Muscle layer of colon (tissue), 2 donors: ENCODE results near the gene LSM14A.

Experiments used
- H3K27ac ChIP-seq: one replicate; pipeline ENCODE4 v1.7.0; 2013; ENCODE audit warnings: low read depth, mild to moderate bottlenecking, low read length, moderate library complexity
- H3K27me3 ChIP-seq, 2 donors: one replicate each; pipeline ENCODE4 v1.7.0; 2013; ENCODE audit warnings: low read length in 2 of 2, mild to moderate bottlenecking in 2 of 2; ENCODE audit not compliant: insufficient read depth in 2 of 2, control insufficient read depth in 1 of 2
- H3K36me3 ChIP-seq: one replicate; pipeline ENCODE4 v1.7.0; 2013; ENCODE audit warnings: mild to moderate bottlenecking, low read length; ENCODE audit not compliant: insufficient read depth
- H3K4me1 ChIP-seq: one replicate; pipeline ENCODE4 v1.7.0; 2013; ENCODE audit warnings: mild to moderate bottlenecking, low read length; ENCODE audit not compliant: insufficient read depth
- H3K4me3 ChIP-seq, 2 donors: one replicate each; pipeline ENCODE4 v1.7.0; 2013; ENCODE audit warnings: low read length in 2 of 2, low read depth in 1 of 2, mild to moderate bottlenecking in 1 of 2, moderate library complexity in 1 of 2
- H3K9ac ChIP-seq: one replicate; pipeline ENCODE4 v1.7.0; 2013; ENCODE audit warnings: low read length
- H3K9me3 ChIP-seq: one replicate; pipeline ENCODE4 v1.7.0; 2013; ENCODE audit warnings: mild to moderate bottlenecking, low read length
- donor health status: abdominal sarcoma.
- donor health status: Adenocarcinoma of cecum.

The LSM14A gene

DNA sequence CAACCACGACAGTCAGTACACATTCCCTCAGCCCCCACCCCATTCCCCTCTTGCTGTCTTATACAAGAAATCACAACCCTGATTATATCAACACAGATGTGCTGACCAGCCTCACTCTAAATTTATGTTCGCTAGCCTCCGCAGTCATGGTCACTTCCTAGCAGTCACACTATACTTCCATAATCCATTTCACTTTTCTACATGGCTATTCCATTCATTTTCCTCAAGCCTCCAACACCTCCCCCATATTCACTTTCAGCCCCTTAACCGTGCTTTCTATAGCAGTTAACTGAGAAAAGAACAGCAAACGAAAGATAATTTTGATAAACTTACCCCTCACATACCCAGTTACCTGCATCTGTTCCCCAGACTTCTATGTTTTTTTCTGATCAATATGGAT, 8.4 kb downstream of the LSM14A start:
- H3K9ac ChIP-seq, result no peak overlapping the region
- no peak overlapping the region for H3K27ac ChIP-seq
- no peak overlapping the region for H3K4me3 ChIP-seq
- H3K9me3 ChIP-seq, result no peaks in the 10 kb centered on the region
- H3K36me3 ChIP-seq, result peaks cover 6% of the 10 kb centered on the region
- H3K4me1 ChIP-seq, result peaks cover 69% of the 10 kb centered on the region
- no peaks in the 10 kb centered on the region for H3K27me3 ChIP-seq

GRCh38 chr19:34181111-34181864, 9.0 kb downstream of the LSM14A start:
- Histone ChIP-seq H3K4me3 (no peak overlapping the region), H3K4me1 (peaks cover 69% of the 10 kb centered on the region), H3K27me3 (no peaks in the 10 kb centered on the region), H3K9me3 (no peaks in the 10 kb centered on the region), H3K9ac (no peak overlapping the region), H3K36me3 (peaks cover 6% of the 10 kb centered on the region), H3K27ac (no peak overlapping the region)

GRCh38 chr19:34182125-34182524, 9.8 kb downstream of the LSM14A start:
- Histone ChIP-seq H3K4me3 (no peak overlapping the region), H3K4me1 (peaks cover 65% of the 10 kb centered on the region), H3K9me3 (no peaks in the 10 kb centered on the region), H3K27me3 (no peaks in the 10 kb centered on the region), H3K27ac (no peak overlapping the region), H3K36me3 (peaks cover 6% of the 10 kb centered on the region), H3K9ac (no peak overlapping the region)

DNA sequence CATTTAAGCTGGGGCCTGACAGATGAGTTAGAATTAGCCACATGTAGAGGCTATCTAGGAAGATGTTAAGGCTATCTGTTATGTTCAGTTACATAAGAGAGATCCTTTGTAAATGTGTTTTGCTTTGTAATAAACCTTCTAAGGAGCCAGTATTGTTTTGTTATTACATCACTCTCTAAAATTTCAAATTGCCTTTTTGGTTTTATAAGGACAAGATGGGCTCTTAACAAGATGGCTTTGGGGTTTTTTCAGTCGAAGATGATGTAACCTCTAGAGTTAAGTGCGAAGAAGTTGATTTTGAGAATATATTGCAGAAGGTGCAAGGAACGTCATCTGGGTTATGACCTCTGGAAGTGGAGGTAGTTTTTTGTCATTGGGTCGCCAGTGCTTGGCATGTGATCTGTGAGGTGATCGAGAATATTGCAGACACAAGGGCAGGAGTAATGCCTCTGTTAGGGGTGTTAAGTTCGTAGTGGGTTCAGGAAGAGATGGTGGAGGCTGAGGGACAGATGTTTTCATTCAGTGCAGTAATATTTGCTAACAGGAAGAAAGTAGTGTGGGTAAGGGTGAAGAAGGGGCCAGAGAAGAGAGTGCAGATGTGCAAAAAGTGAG, 12.7 kb downstream of the LSM14A start:
- Histone ChIP-seq H3K27me3 (no peaks in the 10 kb centered on the region), H3K9ac (no peak overlapping the region), H3K36me3 (peaks cover 6% of the 10 kb centered on the region), H3K4me3 (no peak overlapping the region), H3K27ac (no peak overlapping the region), H3K4me1 (peaks cover 61% of the 10 kb centered on the region), H3K9me3 (no peaks in the 10 kb centered on the region)

- Histone ChIP-seq H3K9me3 (no peaks in the 10 kb centered on the region), H3K9ac (no peak overlapping the region), H3K27me3 (no peaks in the 10 kb centered on the region), H3K4me3 (no peak overlapping the region), H3K27ac (no peak overlapping the region), H3K4me1 (peaks cover 49% of the 10 kb centered on the region), H3K36me3 (no peaks in the 10 kb centered on the region)
Measured at GRCh38 chr19:34186205-34186604, 13.9 kb downstream of the LSM14A start.

DNA sequence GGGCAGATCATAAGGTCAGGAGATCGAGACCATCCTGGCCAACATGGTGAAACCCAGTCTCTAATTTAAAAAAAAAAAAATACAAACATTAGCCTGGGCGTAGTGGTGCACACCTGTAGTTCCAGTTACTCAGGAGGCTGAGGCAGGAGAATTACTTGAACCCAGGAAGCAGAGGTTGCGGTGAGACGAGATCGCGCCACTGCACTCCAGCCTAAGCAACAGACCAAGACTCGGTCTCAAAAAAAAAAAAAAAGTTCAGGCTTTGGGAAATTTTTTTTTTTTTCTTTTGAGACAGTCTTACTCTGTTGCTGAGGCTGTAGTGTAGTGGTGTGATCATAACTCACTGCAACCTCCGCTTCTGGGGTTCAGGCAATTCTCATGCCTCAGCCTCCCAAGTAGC, 14.7 kb downstream of the LSM14A start:
- H3K4me3 ChIP-seq, result no peak overlapping the region
- no peaks in the 10 kb centered on the region for H3K36me3 ChIP-seq
- no peaks in the 10 kb centered on the region for H3K27me3 ChIP-seq
- peaks cover 47% of the 10 kb centered on the region for H3K4me1 ChIP-seq
- no peaks in the 10 kb centered on the region for H3K9me3 ChIP-seq
- no peak overlapping the region for H3K9ac ChIP-seq
- no peak overlapping the region for H3K27ac ChIP-seq

DNA sequence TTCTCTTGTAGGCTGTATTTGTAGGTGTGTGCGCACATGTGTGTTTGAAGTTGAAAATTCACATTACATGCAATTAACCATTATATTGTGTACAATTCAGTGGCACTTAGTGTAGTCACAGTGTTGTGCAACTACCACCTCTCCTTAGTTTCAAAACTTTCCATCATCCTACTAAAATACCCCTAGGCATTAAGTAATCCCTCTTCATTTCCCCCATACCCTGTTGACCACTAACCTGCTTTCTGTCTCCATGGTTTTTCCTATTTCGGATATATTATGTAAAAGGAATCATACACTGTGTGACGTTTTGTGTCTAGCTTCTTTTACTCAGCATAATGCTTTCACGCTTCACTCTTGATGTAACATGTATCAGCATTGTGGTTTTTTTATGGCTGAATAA, 16.1 kb downstream of the LSM14A start:
- Histone ChIP-seq H3K9ac (no peak overlapping the region), H3K36me3 (no peaks in the 10 kb centered on the region), H3K4me1 (peaks cover 47% of the 10 kb centered on the region), H3K27ac (no peak overlapping the region), H3K4me3 (no peak overlapping the region), H3K27me3 (no peaks in the 10 kb centered on the region), H3K9me3 (no peaks in the 10 kb centered on the region)

GRCh38 chr19:34189199-34189916, 17.1 kb downstream of the LSM14A start:
- Histone ChIP-seq H3K27ac (no peak overlapping the region), H3K4me1 (peaks cover 46% of the 10 kb centered on the region), H3K9ac (no peak overlapping the region), H3K27me3 (no peaks in the 10 kb centered on the region), H3K36me3 (peaks cover 2% of the 10 kb centered on the region), H3K4me3 (no peak overlapping the region), H3K9me3 (no peaks in the 10 kb centered on the region)

GRCh38 chr19:34189917-34190425, 17.7 kb downstream of the LSM14A start:
- no peak overlapping the region for H3K9ac ChIP-seq
- H3K36me3 ChIP-seq, result peaks cover 8% of the 10 kb centered on the region
- no peaks in the 10 kb centered on the region for H3K27me3 ChIP-seq
- no peak overlapping the region for H3K4me3 ChIP-seq
- H3K4me1 ChIP-seq, result peaks cover 40% of the 10 kb centered on the region
- no peaks in the 10 kb centered on the region for H3K9me3 ChIP-seq
- no peak overlapping the region for H3K27ac ChIP-seq

DNA sequence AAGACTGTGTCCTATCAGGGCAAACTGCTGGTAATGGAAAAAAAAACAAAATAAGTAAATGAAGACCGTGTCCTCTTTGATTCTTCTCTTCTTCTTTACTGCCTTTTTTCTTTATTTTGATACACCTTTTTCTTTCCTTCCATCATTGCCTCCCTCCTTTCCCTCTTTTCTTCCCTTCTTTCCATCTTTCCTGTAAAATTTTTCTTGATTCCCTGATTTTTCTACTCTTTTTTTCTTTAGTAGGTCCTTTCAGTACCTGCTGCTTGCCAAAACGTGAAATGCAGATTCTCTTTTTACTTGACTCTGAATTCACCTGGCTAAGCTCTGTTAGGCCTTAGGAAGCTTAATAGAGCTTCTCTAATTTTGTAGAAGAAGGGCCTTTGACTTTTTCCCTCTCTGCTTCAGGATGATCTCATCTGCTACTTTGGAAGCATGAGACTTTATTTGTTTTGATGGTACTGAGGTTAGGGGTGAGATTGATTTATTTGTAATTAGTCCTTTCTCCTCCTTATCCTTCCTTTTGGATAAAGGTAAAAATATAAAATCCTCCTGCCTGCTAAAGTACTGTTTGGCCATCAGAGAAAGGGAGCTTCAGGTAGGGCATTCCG, 19.2 kb downstream of the LSM14A start:
- no peaks in the 10 kb centered on the region for H3K9me3 ChIP-seq
- peaks cover 25% of the 10 kb centered on the region for H3K4me1 ChIP-seq
- H3K9ac ChIP-seq, result no peak overlapping the region
- H3K27me3 ChIP-seq, result no peaks in the 10 kb centered on the region
- peaks cover 15% of the 10 kb centered on the region for H3K36me3 ChIP-seq
- no peak overlapping the region for H3K4me3 ChIP-seq
- no peak overlapping the region for H3K27ac ChIP-seq

DNA sequence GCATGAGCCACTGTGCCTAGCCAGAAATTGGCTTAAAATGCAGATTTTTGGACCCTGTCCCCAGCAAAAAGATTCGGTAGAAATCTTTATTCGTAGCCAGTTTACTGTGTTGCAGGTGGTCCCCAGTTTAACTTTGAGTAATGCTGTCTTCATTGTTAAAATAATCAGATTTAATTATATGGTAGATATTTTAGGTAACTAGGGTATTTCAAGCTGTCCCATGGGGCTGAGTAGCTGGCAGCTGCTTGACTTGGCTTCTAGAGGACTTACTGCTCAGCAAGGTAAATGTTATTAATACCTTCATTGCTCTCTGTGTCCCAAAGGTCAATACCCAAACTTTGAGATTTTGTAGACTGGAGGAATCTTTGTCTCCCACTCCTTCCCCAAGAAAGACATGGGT, 21.1 kb downstream of the LSM14A start:
- H3K36me3 ChIP-seq, result peaks cover 20% of the 10 kb centered on the region
- H3K27me3 ChIP-seq, result no peaks in the 10 kb centered on the region
- H3K4me3 ChIP-seq, result no peak overlapping the region
- H3K27ac ChIP-seq, result no peak overlapping the region
- peaks cover 10% of the 10 kb centered on the region for H3K4me1 ChIP-seq
- no peaks in the 10 kb centered on the region for H3K9me3 ChIP-seq
- H3K9ac ChIP-seq, result no peak overlapping the region
